CD4-positive, alpha-beta T cell (primary cell): Measurements from ENCODE around the gene KIAA0586. TPM values are rescaled to one million over a fixed set of nuclear protein-coding genes. Genes with fewer than 3 reads are reported as not detected.
A peak's percentile ranks its signal among the peaks of the same experiment; 100 is the strongest.

Experiments
- ATAC-seq: fragments of 200-7000 bp; cut with Tn5 transposase; one replicate; pipeline ENCODE4 v1.10.0; 2022; ENCODE audit warnings: mild to moderate bottlenecking; ENCODE audit not compliant: poor library complexity
- CTCF ChIA-PET: fragments of 350-600 bp; sonication (Branson Sonifier 250); formaldehyde crosslinking; loops from one replicate; lab custom pipeline; 2021; ENCODE audit warnings: antibody characterized with exemption, inconsistent platforms; lab: Charles Lee
- POLR2A ChIA-PET: fragments of 350-600 bp; sonication (Branson Sonifier 250); formaldehyde crosslinking; loops from one replicate; lab custom pipeline; 2021; ENCODE audit warnings: antibody characterized with exemption, inconsistent platforms; lab: Charles Lee
- DNase-seq, 14 experiments: peaks; one replicate each; pipeline ENCODE4 v3.0.0-alpha.2; 2013 to 2020; ENCODE audit warnings: mixed read lengths in 2 of 14
- H3K27ac ChIP-seq, 2 donors: one replicate each; pipeline versions ENCODE4 v1.5.1 to v1.7.0; 2013; ENCODE audit warnings: low read length in 2 of 2, low read depth in 1 of 2, mild to moderate bottlenecking in 1 of 2
- H3K27me3 ChIP-seq, 2 experiments: 1 replicate in 1 of 2; 2 replicates in 1 of 2; pipeline versions ENCODE4 v1.6.1 to v1.7.0; 2013; ENCODE audit warnings: low read length in 2 of 2, control low read depth in 1 of 2, mild to moderate bottlenecking in 1 of 2, moderate library complexity in 1 of 2; ENCODE audit not compliant: insufficient read depth in 2 of 2, control insufficient read depth in 1 of 2
- H3K36me3 ChIP-seq: one replicate; pipeline ENCODE4 v1.6.1; 2013; ENCODE audit warnings: low read length, control low read depth; ENCODE audit not compliant: insufficient read depth
- H3K4me1 ChIP-seq: one replicate; pipeline ENCODE4 v1.6.1; 2013; ENCODE audit warnings: low read length, control low read depth; ENCODE audit not compliant: insufficient read depth
- H3K4me3 ChIP-seq: one replicate; pipeline ENCODE4 v1.5.1; 2013; ENCODE audit warnings: mild to moderate bottlenecking, low read length, moderate library complexity
- H3K9me3 ChIP-seq, 2 experiments: 1 replicate in 1 of 2; 2 replicates in 1 of 2; pipeline versions ENCODE4 v1.6.1 to v1.7.0; 2013; ENCODE audit warnings: low read length in 2 of 2, mild to moderate bottlenecking in 2 of 2, control low read depth in 1 of 2, moderate library complexity in 1 of 2; ENCODE audit not compliant: control insufficient read depth in 1 of 2, insufficient read depth in 1 of 2
- H3K27ac Mint-ChIP-seq: one replicate; pipeline ENCODE4 v1.8.0; 2020; ENCODE audit warnings: mixed read lengths
- H3K27me3 Mint-ChIP-seq: one replicate; pipeline ENCODE4 v1.8.0; 2021; ENCODE audit warnings: mixed read lengths
- H3K36me3 Mint-ChIP-seq: one replicate; pipeline ENCODE4 v1.8.0; 2021; ENCODE audit warnings: low read depth, mixed read lengths
- H3K4me1 Mint-ChIP-seq: one replicate; pipeline ENCODE4 v1.8.0; 2021; ENCODE audit warnings: low read depth, mixed read lengths
- H3K4me3 Mint-ChIP-seq: one replicate; pipeline ENCODE4 v1.8.0; 2020; ENCODE audit warnings: mild to moderate bottlenecking, mixed read lengths
- H3K9me3 Mint-ChIP-seq: one replicate; pipeline ENCODE4 v1.8.0; 2020; ENCODE audit warnings: mixed read lengths
- CTCF ChIP-seq: fragments of 200-600 bp; IDR thresholded peaks from one replicate; pipeline ENCODE4 v1.8.0; 2022; ENCODE audit warnings: antibody characterized with exemption, mild to moderate bottlenecking
- intact Hi-C, 2 experiments: fragments of 100-400 bp; cut with DNase I in 1 of 2; cut with micrococcal nuclease in 1 of 2; formaldehyde crosslinking; loops; one replicate each; pipeline versions ENCODE4 v1.15.1 to v1.9.0; 2023 to 2025; cut with DNase I, micrococcal nuclease
- total RNA-seq, 174 experiments: library from RNA in 2 of 174; stranded (reverse) in 2 of 174; gene quantifications; one replicate each; pipeline ENCODE4 v1.2.3 and lab custom pipeline; 2021 to 2026

Gene KIAA0586
- total RNA-seq, 2 experiments from 2014 or later: 16.5 to 18.2 TPM

GRCh38 chr14:58568322-58568721 lies 140.8 kb downstream of the KIAA0586 start:
- Mint-ChIP-seq H3K4me3 (no peak overlapping the region), H3K27me3 (no peaks in the 10 kb centered on the region), H3K9me3 (no peaks in the 10 kb centered on the region), H3K4me1 (peaks cover 30% of the 10 kb centered on the region), H3K27ac (no peak overlapping the region), H3K36me3 (no peaks in the 10 kb centered on the region)
- Histone ChIP-seq H3K4me1 (peaks cover 15% of the 10 kb centered on the region), H3K4me3 (no peak overlapping the region), H3K36me3 (no peaks in the 10 kb centered on the region), H3K27me3 (no peaks in the 10 kb centered on the region), H3K9me3 (no peaks in the 10 kb centered on the region), H3K27ac (no peak overlapping the region)
- TF ChIP-seq CTCF: no peak
- ATAC-seq (no peak), DNase-seq (no peak)
- CTCF ChIA-PET: no interaction called here
- intact Hi-C loops: no loop called here
- POLR2A ChIA-PET: interaction anchor here (0.6 kb wide), 1 partner anchor 106 kb away, joined by 4 read pairs; no protein-coding TSS in a partner anchor

- Histone ChIP-seq H3K4me1 (peaks cover 18% of the 10 kb centered on the region), H3K4me3 (no peak overlapping the region), H3K36me3 (no peaks in the 10 kb centered on the region), H3K27me3 (no peaks in the 10 kb centered on the region), H3K9me3 (no peaks in the 10 kb centered on the region), H3K27ac (no peak overlapping the region)
- Mint-ChIP-seq H3K27ac (peak overlapping the region; percentile 90), H3K36me3 (no peaks in the 10 kb centered on the region), H3K27me3 (no peaks in the 10 kb centered on the region), H3K9me3 (no peaks in the 10 kb centered on the region), H3K4me1 (peaks cover 46% of the 10 kb centered on the region), H3K4me3 (peak overlapping the region; percentile 59)
- ATAC-seq (no peak), DNase-seq (no peak)
- POLR2A ChIA-PET: interaction anchor here (1.3 to 2.6 kb wide), 2 partner anchors 13 to 67 kb away, joined by 4 to 13 read pairs; partner anchors contain the start of gene DACT1
- intact Hi-C loops: no loop called here
- CTCF ChIA-PET: no interaction called here
- no peak for TF ChIP-seq CTCF
Measured at GRCh38 chr14:58571256-58571655, 143.7 kb downstream of the KIAA0586 start.

- Mint-ChIP-seq H3K27ac (peak overlapping the region; percentile 90), H3K4me1 (peaks cover 47% of the 10 kb centered on the region), H3K9me3 (no peaks in the 10 kb centered on the region), H3K4me3 (peak overlapping the region; percentile 59), H3K27me3 (no peaks in the 10 kb centered on the region), H3K36me3 (no peaks in the 10 kb centered on the region)
- no peak for TF ChIP-seq CTCF
- Histone ChIP-seq H3K4me3 (no peak overlapping the region), H3K27ac (peak overlapping the region; percentile 35 to 57), H3K36me3 (no peaks in the 10 kb centered on the region), H3K27me3 (no peaks in the 10 kb centered on the region), H3K4me1 (peaks cover 18% of the 10 kb centered on the region), H3K9me3 (no peaks in the 10 kb centered on the region)
- ChIA-PET POLR2A (interaction anchor here (1.2 to 2.6 kb wide), 4 partner anchors 14 to 66 kb away, joined by 4 to 13 read pairs (median 7); partner anchors contain the start of gene DACT1), CTCF (interaction anchor here (0.8 to 0.9 kb wide), 2 partner anchors 42 to 69 kb away, joined by 3 read pairs; no protein-coding TSS in a partner anchor)
- peak in 13 of 14 experiments; percentile 8 to 56 (median 30) for DNase-seq
- intact Hi-C loops: no loop called here
- ATAC-seq: peak; percentile 90
Measured at GRCh38 chr14:58571769-58572472, 144.4 kb downstream of the KIAA0586 start.
